RWPE1 (cell line): ENCODE data around the gene SCN1B.

Experiments
- CTCF ChIA-PET: fragments of 350-600 bp; sonication (Branson Sonifier 250); formaldehyde crosslinking; extraction: SDS; loops from one replicate; lab custom pipeline; 2021; lab: Yijun Ruan, JAX
- POLR2A ChIA-PET: fragments of 400-600 bp; formaldehyde crosslinking; extraction: SDS; loops from one replicate; lab custom pipeline; 2020; ENCODE audit warnings: antibody characterized with exemption; ENCODE audit not compliant: low non-redundant PET; lab: Yijun Ruan, JAX
- DNase-seq: peaks from one replicate; pipeline ENCODE4 v3.0.0; 2012; ENCODE audit warnings: low spot score
- H3K27ac ChIP-seq: fragments of 450-650 bp; 2 replicates; pipeline ENCODE4 v1.5.1; 2017
- CTCF ChIP-seq: fragments of 450-650 bp; conservative IDR thresholded peaks from 2 replicates; pipeline ENCODE4 v1.5.1; 2017; ENCODE audit warnings: low read depth, mild to moderate bottlenecking

SCN1B gene

GRCh38 chr19:35066121-35066520 is 35.9 kb downstream of the SCN1B start:
- POLR2A ChIA-PET, result no interaction called here
- H3K27ac ChIP-seq, result no peak overlapping the region
- TF ChIP-seq CTCF, result no peak
- CTCF ChIA-PET, result interaction anchor here (0.7 to 2.4 kb wide), 13 partner anchors 8 to 124 kb away, joined by 3 to 42 read pairs (median 5); partner anchors contain the start of genes FXYD1, FXYD5, FXYD7 and LGI4
- no peak for DNase-seq

- DNase-seq, result peak; percentile 70
- ChIA-PET POLR2A (interaction anchor here (0.7 kb wide), 1 partner anchor 44 kb away, joined by 4 read pairs; no protein-coding TSS in a partner anchor), CTCF (interaction anchor here (0.5 to 2.4 kb wide), 29 partner anchors 8 to 328 kb away, joined by 3 to 42 read pairs (median 5); partner anchors contain the start of genes FXYD1, FXYD3, FXYD5 and FXYD7)
- peak overlapping the region; percentile 28 for H3K27ac ChIP-seq
- TF ChIP-seq CTCF, result peak; percentile 82
Measured at GRCh38 chr19:35066691-35067563, 36.7 kb downstream of the SCN1B start.

GRCh38 chr19:35068941-35069634 is 38.8 kb downstream of the SCN1B start:
- no peak for DNase-seq
- no peak for TF ChIP-seq CTCF
- ChIA-PET CTCF (interaction anchor here (0.7 to 1.2 kb wide), 2 partner anchors 66 to 75 kb away, joined by 3 read pairs; no protein-coding TSS in a partner anchor), POLR2A (no interaction called here)
- H3K27ac ChIP-seq, result no peak overlapping the region

- POLR2A ChIA-PET, result no interaction called here
- no peak for DNase-seq
- no peak for TF ChIP-seq CTCF
- CTCF ChIA-PET, result interaction anchor here (0.7 to 1.2 kb wide), 2 partner anchors 20 to 66 kb away, joined by 3 to 4 read pairs; no protein-coding TSS in a partner anchor
- H3K27ac ChIP-seq, result no peak overlapping the region
Measured at GRCh38 chr19:35069696-35070095, 39.4 kb downstream of the SCN1B start.

- CTCF ChIA-PET, result interaction anchor here (0.6 to 1.3 kb wide), 5 partner anchors 20 to 97 kb away, joined by 3 to 7 read pairs (median 4); no protein-coding TSS in a partner anchor
Measured at GRCh38 chr19:35070471-35070870, 40.2 kb downstream of the SCN1B start.

More at GRCh38 chr19:35070471-35070870, 40.2 kb downstream of the SCN1B start:
- no peak for DNase-seq
- TF ChIP-seq CTCF, result no peak
- H3K27ac ChIP-seq, result no peak overlapping the region
- POLR2A ChIA-PET, result no interaction called here
